ENCODE data around the gene USP32. TPM values are rescaled to one million over a fixed set of nuclear protein-coding genes. Genes with fewer than 3 reads are reported as not detected.
"Not testable (repeated sequence)": the region's sequence is repeated elsewhere in the genome, so short reads cannot be mapped to it uniquely, and the experiment has no call there.

USP32 gene
- total RNA-seq, 1 donor from 2014 or later: 53.6 TPM

- TF ChIP-seq, protein P1, sequence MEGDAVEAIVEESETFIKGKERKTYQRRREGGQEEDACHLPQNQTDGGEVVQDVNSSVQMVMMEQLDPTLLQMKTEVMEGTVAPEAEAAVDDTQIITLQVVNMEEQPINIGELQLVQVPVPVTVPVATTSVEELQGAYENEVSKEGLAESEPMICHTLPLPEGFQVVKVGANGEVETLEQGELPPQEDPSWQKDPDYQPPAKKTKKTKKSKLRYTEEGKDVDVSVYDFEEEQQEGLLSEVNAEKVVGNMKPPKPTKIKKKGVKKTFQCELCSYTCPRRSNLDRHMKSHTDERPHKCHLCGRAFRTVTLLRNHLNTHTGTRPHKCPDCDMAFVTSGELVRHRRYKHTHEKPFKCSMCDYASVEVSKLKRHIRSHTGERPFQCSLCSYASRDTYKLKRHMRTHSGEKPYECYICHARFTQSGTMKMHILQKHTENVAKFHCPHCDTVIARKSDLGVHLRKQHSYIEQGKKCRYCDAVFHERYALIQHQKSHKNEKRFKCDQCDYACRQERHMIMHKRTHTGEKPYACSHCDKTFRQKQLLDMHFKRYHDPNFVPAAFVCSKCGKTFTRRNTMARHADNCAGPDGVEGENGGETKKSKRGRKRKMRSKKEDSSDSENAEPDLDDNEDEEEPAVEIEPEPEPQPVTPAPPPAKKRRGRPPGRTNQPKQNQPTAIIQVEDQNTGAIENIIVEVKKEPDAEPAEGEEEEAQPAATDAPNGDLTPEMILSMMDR (IDR thresholded peaks at IDR 0.05): no peak
- no peak for DNase-seq (ENCODE audit: extremely low spot score, unreplicated experiment)
- Mint-ChIP-seq H3K4me1 (ENCODE audit: unreplicated experiment) (peaks cover 50% of the 10 kb centered on the region), H3K4me3 (ENCODE audit: unreplicated experiment) (no peak overlapping the region), H3K9me3 (ENCODE audit: unreplicated experiment) (no peaks in the 10 kb centered on the region), H3K27ac (ENCODE audit: unreplicated experiment) (no peak overlapping the region), H3K36me3 (ENCODE audit: unreplicated experiment) (no peaks in the 10 kb centered on the region), H3K27me3 (ENCODE audit: unreplicated experiment) (no peaks in the 10 kb centered on the region)
These were observed 4.3 kb downstream of the USP32 start for GRCh38 chr17:60387666-60388065.

DNA sequence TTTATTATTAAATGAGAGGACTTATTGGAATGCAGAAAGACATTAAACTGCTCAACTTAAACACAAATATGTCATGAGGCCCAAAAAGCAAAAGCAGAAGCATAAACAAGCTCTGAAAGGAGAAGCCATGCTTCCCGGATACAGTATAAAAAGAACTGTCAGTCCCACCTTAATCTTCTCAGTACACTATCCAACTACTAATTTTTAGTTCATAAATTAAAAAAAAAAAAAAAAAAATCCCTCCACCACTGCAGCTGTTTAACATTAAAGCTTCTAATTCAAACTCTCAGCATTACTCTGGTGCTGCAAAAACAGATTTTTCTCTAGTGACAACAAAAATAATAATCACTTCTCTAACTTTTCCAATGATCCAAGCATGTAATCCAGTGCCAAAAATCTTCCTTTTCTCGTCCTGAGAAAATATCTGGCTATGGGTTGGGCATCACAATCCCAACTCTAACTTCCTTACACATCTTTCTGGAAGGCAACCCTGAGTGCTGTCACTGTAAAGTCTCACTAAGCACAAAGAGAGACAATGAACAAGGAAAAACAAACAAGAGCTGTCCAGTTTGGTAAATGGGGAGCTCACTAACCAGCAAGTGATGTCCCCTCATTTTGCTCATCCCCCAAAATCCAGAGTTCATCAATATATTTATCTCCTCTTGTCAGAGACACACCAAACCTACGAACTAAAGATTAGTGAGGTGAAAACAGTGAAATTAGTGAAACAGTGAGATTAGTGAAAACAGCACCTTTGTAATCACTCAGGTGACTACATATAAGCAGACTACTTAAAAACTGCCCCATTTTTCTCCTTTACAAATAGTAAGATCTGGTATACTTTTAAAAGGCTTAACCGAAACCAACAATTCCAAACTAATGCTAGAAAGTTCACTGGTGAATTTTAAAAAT, 5.5 kb downstream of the USP32 start:
- Mint-ChIP-seq H3K4me1 (ENCODE audit: unreplicated experiment) (peaks cover 49% of the 10 kb centered on the region), H3K27ac (ENCODE audit: unreplicated experiment) (peak overlapping the region; percentile 24), H3K36me3 (ENCODE audit: unreplicated experiment) (no peaks in the 10 kb centered on the region), H3K4me3 (ENCODE audit: unreplicated experiment) (no peak overlapping the region), H3K27me3 (ENCODE audit: unreplicated experiment) (no peaks in the 10 kb centered on the region), H3K9me3 (ENCODE audit: unreplicated experiment) (no peaks in the 10 kb centered on the region)
- TF ChIP-seq, protein P1 (IDR thresholded peaks at IDR 0.05): no peak
- DNase-seq (ENCODE audit: extremely low spot score, unreplicated experiment): no peak

DNA sequence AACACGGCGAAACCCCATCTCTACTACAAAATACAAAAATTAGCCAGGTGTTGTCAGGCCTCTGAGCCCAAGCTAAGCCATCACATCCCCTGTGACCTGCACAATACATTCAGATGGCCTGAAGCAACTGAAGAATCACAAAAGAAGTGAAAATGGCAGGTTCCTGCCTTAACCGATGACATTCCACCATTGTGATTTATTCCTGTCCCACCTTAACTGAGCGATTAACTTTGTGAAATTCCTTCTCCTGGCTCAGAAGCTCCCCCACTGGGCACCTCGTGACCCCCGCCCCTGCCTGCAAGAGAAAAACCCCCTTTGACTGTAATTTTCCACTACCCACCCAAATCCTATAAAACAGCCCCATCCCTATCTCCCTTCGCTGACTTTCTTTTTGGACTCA, 7.0 kb downstream of the USP32 start:
- not testable (repeated sequence) for H3K9me3 Mint-ChIP-seq (ENCODE audit: unreplicated experiment); H3K27me3 Mint-ChIP-seq (ENCODE audit: unreplicated experiment); DNase-seq (ENCODE audit: extremely low spot score, unreplicated experiment); H3K4me3 Mint-ChIP-seq (ENCODE audit: unreplicated experiment); H3K27ac Mint-ChIP-seq (ENCODE audit: unreplicated experiment); H3K36me3 Mint-ChIP-seq (ENCODE audit: unreplicated experiment)
- peaks cover 39% of the 10 kb centered on the region for H3K4me1 Mint-ChIP-seq (ENCODE audit: unreplicated experiment)

GRCh38 chr17:60383379-60383778, 8.6 kb downstream of the USP32 start:
- no peaks in the 10 kb centered on the region for H3K9me3 Mint-ChIP-seq (ENCODE audit: unreplicated experiment)
- no peaks in the 10 kb centered on the region for H3K27me3 Mint-ChIP-seq (ENCODE audit: unreplicated experiment)
- no peak for DNase-seq (ENCODE audit: extremely low spot score, unreplicated experiment)
- H3K4me1 Mint-ChIP-seq (ENCODE audit: unreplicated experiment): peaks cover 28% of the 10 kb centered on the region
- peak overlapping the region; percentile 15 for H3K27ac Mint-ChIP-seq (ENCODE audit: unreplicated experiment)
- H3K4me3 Mint-ChIP-seq (ENCODE audit: unreplicated experiment): no peak overlapping the region
- TF ChIP-seq, protein P1 (IDR thresholded peaks at IDR 0.05): no peak
- no peaks in the 10 kb centered on the region for H3K36me3 Mint-ChIP-seq (ENCODE audit: unreplicated experiment)

DNA sequence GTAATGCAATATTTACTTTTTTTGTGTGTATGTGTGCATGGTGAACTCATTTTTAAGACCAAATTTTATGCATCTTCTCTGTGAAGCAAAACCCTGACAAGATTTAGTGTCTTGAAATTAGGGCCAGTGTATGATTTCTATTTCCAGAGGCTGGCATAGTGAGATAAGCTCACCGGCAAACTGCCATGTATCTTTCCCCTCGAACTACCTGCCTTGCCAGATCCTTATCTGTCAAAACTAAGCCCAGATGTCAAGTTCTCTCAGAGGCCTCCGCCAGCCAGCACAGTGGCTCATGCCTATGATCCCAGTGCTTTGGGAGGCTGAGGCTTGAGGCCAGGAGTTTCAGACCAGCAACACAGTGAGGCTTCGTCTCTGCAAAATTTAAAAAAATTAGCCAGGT, 10.0 kb downstream of the USP32 start:
- no peak overlapping the region for H3K4me3 Mint-ChIP-seq (ENCODE audit: unreplicated experiment)
- H3K9me3 Mint-ChIP-seq (ENCODE audit: unreplicated experiment): no peaks in the 10 kb centered on the region
- DNase-seq (ENCODE audit: extremely low spot score, unreplicated experiment): no peak
- H3K4me1 Mint-ChIP-seq (ENCODE audit: unreplicated experiment): peaks cover 24% of the 10 kb centered on the region
- no peaks in the 10 kb centered on the region for H3K27me3 Mint-ChIP-seq (ENCODE audit: unreplicated experiment)
- H3K36me3 Mint-ChIP-seq (ENCODE audit: unreplicated experiment): peaks cover 3% of the 10 kb centered on the region
- TF ChIP-seq, protein P1 (IDR thresholded peaks at IDR 0.05): no peak
- H3K27ac Mint-ChIP-seq (ENCODE audit: unreplicated experiment): no peak overlapping the region

- not testable (repeated sequence) for H3K27ac Mint-ChIP-seq (ENCODE audit: unreplicated experiment); H3K27me3 Mint-ChIP-seq (ENCODE audit: unreplicated experiment); H3K9me3 Mint-ChIP-seq (ENCODE audit: unreplicated experiment); H3K4me1 Mint-ChIP-seq (ENCODE audit: unreplicated experiment); H3K4me3 Mint-ChIP-seq (ENCODE audit: unreplicated experiment); H3K36me3 Mint-ChIP-seq (ENCODE audit: unreplicated experiment); DNase-seq (ENCODE audit: extremely low spot score, unreplicated experiment)
These were observed 12.5 kb downstream of the USP32 start for GRCh38 chr17:60379461-60379860.

- H3K27ac Mint-ChIP-seq (ENCODE audit: unreplicated experiment): not testable (repeated sequence)
These were observed 13.7 kb downstream of the USP32 start for GRCh38 chr17:60378187-60378586.

More at GRCh38 chr17:60378187-60378586, 13.7 kb downstream of the USP32 start:
- not testable (repeated sequence) for H3K27me3 Mint-ChIP-seq (ENCODE audit: unreplicated experiment); DNase-seq (ENCODE audit: extremely low spot score, unreplicated experiment); H3K36me3 Mint-ChIP-seq (ENCODE audit: unreplicated experiment); H3K9me3 Mint-ChIP-seq (ENCODE audit: unreplicated experiment); H3K4me1 Mint-ChIP-seq (ENCODE audit: unreplicated experiment); H3K4me3 Mint-ChIP-seq (ENCODE audit: unreplicated experiment)

All from osteocyte (in vitro differentiated cells).